ENCODE results near the gene PARD3.

PARD3 gene

GRCh38 chr10:34231441-34232180 is 583.5 kb downstream of the PARD3 start:
- no peak for DNase-seq

- no peak for DNase-seq
Observed at GRCh38 chr10:34229917-34230316, 585.2 kb downstream of the PARD3 start.

DNA sequence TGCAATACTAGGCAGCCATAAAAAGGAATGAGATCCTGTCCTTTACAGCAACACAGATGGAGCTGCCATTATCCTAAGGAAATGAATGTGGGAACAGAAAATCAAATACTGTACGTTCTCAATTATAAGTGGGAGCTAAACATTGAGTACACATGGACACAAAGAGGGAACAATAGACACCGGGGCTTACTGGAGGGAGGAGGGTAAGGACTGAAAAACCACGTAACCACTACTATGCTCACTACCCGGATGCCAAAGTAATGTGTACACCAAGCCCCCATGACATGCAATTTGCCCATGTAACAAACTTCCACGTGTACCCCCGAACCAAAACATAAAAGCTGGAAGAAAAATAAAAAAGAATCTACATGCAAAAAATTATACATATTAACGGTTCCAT is 587.0 kb downstream of the PARD3 start:
- DNase-seq, result no peak

DNA sequence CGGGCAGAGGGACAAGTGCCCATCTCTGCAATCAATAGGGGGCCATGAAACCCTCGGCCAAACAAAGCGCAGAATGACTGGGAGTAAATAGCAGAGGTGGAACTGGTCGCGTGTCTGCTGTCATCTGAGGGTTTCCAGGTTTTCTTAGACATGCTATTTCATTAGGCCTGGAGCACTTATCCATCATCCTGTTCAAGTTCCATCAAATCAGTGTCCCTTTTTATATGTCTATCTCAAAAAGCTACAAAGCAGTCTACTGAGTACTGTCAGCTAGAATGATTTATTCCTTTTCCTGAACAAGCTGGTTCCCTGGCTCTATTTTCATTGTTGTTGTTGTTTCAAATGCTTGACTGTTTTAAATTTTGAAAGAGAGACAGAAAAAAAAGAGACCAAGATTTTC is 590.5 kb downstream of the PARD3 start:
- DNase-seq, result no peak

DNA sequence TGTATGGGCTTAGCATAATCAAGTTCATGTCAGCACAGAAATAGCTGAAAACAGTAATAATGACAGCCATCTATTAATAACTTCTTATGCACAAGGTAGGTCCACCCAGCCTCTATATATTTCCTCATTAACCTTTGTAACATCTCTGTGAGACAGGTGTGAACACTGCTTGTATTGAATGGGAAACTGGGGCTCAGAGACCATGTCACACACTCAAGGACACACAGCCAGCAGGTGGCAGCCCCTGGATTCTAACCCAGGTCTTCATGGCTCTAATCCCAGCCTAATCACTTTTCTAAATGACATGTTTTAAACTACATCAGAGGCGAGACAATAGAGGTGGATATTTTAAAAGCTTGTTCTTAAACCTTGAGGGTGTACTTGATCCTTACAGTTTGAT is 591.4 kb downstream of the PARD3 start:
- DNase-seq, result no peak

GRCh38 chr10:34222359-34222758 is 592.7 kb downstream of the PARD3 start:
- no peak for DNase-seq

DNA sequence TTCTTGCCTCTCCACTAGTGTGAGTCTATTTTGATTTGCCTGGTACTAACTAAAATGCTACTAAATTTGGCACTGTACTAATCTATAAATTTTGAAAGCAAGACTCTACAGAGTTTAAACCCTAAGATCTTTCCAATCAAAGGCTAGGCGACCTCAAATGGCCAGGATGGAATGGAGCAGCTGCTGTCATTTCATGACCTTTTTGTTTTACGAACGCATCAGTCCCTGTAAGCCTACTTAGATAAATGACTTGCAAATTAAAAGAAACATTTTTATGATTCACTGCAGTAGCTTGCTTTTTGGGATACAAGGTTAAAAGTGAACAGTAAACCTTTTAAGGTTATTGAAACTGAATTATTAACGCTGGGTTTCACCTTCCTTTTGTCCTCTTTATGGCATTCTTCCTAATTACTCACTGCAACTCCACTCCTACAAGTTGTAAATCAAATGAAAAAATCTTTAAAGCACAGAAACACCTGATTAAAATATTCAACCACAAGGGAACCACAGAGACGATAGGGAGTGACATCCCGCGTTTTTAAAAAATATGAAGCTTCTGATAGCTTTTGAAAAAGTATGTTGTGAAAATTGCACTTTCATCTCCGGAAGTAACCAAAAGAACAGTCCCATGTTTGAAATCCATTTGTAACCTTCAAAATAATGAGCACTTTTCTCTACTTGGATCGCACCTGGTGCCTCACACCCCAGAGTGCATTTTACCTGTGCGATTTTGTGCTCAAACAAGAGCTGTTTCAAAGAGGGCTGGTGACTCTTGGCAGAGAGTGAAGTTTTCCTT is 595.1 kb downstream of the PARD3 start:
- no peak for DNase-seq

DNA sequence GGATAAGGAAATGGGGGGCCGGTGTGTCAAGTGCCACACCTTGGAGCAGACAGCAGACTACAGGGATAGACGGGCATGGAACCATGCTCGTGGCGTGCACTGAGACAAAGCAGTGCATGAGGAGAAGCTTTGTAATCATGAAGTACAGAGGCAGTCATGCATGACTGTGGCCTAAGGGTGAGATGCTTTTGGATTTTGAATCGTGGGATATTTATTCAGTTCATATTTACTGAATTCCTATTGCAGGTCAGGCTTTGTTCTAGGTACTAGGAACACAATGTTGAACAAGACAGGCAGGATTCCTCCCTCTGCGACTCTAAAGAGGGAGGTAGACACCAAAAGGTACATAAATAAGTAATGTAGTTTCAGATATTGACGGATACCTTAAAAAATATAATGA is 597.6 kb downstream of the PARD3 start:
- no peak for DNase-seq

DNA sequence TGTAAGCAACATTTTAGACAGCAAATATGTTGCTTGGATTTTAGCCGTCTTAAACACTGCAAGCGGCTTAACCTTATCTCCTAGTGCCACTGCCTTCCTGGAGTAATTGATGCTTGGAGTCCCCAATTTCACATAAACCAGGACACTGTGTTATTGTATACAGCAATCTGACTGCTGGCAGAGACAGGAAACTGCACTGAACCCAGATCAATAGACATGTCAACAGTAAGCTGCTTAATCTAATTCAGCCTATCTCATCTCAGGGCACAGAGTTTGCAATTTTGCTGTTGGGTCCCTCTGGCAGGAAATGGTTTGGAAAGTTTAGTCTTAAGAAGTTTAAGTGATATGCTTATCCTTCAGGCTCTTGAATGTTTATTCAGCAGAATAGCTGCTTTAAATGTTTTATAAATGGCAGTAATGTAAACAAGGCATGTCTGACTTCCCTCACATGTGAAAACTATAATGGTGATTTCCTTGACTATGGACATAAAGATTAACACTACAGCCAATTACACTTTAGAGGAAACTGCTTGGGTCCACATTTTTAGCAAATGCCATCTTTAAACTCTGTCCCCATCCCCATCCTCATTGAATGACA is 598.6 kb downstream of the PARD3 start:
- no peak for DNase-seq

DNA sequence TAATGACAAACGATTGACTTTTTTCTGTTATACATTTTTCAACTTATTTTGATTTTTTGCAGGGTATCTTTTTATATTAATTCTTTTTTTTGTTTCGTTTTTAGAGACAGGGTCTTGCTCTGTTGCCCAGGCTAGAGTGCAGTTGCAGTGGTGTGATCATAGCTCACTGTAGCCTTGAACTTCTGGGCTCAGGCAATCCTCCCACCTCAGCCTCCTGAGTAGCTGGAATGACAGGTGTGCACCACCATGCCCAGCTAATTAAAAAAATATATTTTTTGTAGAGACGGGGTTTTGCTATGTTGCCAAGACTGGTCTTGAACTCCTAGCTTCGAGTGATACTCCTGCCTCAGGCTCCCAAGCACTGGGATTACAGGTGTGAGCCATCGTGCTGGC is 601.3 kb downstream of the PARD3 start:
- DNase-seq, result no peak

- DNase-seq, result no peak
Observed at GRCh38 chr10:34213193-34213804, 601.8 kb downstream of the PARD3 start.

DNA sequence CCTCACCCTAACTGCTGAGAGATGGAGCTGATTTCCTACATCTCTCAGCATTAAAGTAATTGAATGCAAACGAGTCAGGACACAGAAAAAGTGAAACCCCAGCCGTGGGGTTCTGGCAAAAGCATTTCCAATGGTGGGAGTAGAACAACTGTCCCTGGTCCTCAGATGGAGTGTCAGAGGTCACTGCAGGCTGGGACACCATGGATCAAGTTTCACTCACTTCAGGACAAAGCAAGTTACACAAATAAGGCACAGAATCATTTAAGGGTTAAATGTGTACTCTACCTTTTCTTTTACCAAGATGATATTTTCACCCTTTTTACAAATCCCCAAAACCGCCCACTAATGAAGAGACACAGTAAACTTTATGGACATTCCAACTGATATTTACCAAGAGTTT is 607.8 kb downstream of the PARD3 start:
- no peak for DNase-seq

GRCh38 chr10:34206935-34207268 is 608.2 kb downstream of the PARD3 start:
- no peak for DNase-seq

- no peak for DNase-seq
Observed at GRCh38 chr10:34206078-34206934, 608.8 kb downstream of the PARD3 start.

- no peak for DNase-seq
Observed at GRCh38 chr10:34205452-34205851, 609.6 kb downstream of the PARD3 start.

GRCh38 chr10:34203966-34204630 is 611.0 kb downstream of the PARD3 start:
- no peak for DNase-seq

DNA sequence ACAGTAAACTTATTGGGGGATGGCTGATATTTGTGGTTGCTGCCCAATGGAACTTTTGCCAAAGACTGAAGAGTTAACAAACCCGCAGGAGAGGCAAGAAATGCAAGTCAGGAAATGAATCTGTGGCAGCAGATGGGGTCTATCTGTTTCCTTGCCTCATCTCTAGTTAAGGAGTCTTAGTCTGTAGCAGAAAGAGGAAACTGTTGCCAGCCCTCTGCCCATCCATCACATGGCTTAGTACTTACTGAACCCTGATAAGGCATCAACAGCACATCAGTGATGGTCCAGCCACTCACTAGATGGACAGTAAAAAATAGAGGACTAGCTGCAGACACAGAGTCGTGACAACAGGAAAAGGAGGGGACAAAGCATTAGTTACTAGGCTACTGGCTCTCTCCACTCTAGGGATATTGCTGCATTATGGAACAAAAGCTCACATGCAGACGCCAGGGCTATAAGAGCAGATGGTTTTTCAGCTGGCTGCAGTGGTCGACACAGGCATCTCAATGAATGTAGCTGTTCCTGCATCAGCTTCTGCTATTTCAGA is 614.7 kb downstream of the PARD3 start:
- no peak for DNase-seq

- no peak for DNase-seq
Observed at GRCh38 chr10:34198953-34199352, 616.1 kb downstream of the PARD3 start.

- no peak for DNase-seq
Observed at GRCh38 chr10:34196058-34196433, 619.0 kb downstream of the PARD3 start.

GRCh38 chr10:34195364-34196057 is 619.6 kb downstream of the PARD3 start:
- DNase-seq, result no peak

DNA sequence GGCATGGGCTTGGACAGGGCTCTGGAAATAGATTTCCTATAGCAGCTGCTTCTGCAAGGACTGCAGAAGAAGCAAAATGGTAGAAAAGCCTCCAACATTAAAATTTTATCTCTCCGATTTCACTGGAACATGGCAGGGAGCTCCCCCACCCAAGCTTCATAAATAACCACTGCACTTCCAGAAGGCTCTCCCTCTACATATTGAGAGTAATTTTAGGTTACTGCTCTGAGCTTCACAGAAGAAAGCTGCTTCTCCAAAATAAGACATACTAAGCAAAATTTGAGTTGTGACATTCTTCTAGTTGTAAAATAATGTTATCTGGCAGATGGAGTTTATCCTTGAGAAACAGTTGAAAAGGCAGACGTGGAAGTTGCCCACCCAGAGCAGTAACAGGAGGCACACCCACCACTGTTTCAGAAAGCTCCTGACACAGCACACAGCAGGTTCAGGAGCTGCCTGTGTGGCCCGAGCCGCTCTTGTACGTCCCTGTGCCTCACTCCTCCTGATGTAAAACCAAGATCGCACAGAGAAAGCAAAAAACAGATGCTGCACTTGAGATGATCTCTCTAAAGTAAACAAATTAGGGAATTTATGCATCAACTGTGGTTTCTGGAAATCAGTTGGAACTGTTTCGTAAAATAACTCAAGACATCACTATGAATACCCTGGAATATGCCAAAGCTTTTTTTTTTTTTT is 621.0 kb downstream of the PARD3 start:
- no peak for DNase-seq

Measured in hematopoietic multipotent progenitor cell treated with erythropoietin and hydrocortisone succinate and interleukin-3 and kit ligand, for 8 days (in vitro differentiated cells).